ENCODE results near the gene ADGRA3.
A peak's percentile ranks its signal among the peaks of the same experiment; 100 is the strongest.

Gene ADGRA3

DNA sequence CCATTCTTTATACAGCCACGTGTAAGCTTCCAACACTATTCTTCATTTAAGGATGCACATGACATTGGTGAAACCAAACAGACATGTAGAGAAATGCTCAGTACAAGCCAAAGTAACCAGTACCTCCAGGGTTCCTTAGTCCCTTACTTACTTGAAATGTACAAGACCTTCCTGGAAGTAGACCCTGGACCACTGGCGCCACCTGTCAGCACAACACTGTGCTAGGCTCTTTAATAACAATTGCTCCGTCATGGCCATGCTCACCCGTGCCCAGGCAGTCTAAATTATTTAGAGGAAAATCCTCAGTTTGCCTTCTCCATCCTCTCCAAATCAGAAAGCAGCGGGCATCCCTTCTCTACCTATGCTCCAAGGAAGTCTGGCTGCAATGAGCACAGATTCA, 52.7 kb downstream of the ADGRA3 start:
- peak; percentile 20 for DNase-seq (ENCODE audit: low read depth)
- TF ChIP-seq, protein P1, sequence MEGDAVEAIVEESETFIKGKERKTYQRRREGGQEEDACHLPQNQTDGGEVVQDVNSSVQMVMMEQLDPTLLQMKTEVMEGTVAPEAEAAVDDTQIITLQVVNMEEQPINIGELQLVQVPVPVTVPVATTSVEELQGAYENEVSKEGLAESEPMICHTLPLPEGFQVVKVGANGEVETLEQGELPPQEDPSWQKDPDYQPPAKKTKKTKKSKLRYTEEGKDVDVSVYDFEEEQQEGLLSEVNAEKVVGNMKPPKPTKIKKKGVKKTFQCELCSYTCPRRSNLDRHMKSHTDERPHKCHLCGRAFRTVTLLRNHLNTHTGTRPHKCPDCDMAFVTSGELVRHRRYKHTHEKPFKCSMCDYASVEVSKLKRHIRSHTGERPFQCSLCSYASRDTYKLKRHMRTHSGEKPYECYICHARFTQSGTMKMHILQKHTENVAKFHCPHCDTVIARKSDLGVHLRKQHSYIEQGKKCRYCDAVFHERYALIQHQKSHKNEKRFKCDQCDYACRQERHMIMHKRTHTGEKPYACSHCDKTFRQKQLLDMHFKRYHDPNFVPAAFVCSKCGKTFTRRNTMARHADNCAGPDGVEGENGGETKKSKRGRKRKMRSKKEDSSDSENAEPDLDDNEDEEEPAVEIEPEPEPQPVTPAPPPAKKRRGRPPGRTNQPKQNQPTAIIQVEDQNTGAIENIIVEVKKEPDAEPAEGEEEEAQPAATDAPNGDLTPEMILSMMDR (IDR thresholded peaks at IDR 0.05; ENCODE audit: insufficient read depth, low read depth, low read length, missing control alignments) = no peak
- no peak overlapping the region for H3K4me3 ChIP-seq (ENCODE audit: low read depth, low read length)

DNA sequence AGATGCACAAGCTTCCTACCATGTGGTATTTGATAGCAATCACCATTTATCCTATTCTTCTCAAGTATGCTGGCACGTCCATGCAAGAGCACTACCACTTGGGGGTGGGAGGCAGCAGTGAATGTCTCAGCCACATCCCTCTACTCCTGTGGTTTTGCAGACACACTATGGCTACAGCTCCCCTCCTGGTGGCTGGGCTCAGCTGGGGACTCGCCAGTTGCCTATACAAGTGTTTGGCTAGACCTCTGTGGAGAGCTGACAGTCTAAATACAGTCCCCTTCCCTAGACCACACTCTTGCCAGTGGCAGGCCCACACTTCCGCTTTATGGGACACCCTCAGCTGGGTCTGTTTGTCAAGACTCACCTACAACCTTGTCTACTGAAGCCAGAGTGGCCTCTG, 53.2 kb downstream of the ADGRA3 start:
- peak; percentile 28 for DNase-seq (ENCODE audit: low read depth)
- no peak overlapping the region for H3K4me3 ChIP-seq (ENCODE audit: low read depth, low read length)
- TF ChIP-seq, protein P1 (IDR thresholded peaks at IDR 0.05; ENCODE audit: insufficient read depth, low read depth, low read length, missing control alignments) = no peak

DNA sequence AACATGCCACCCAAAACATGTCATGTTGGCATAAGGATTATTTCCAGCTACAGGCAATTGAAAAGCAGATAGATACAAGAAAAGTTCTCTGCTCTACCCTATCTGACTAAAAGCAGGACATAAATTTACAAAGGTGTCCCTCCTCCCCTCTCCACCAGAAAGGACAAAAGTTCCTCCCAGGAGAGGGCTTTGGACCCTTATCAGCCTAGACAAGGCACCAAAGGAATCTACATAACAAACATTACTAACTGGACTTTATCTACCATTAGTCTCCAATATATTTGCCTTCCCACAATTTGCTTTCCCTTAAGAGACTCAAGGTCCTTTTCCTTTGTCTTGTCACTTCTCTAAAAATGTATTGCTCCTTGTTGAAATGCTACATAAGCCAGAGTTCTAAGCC, 55.6 kb downstream of the ADGRA3 start:
- H3K4me3 ChIP-seq (ENCODE audit: low read depth, low read length) = no peak overlapping the region
- no peak for DNase-seq (ENCODE audit: low read depth)
- TF ChIP-seq, protein P1 (IDR thresholded peaks at IDR 0.05; ENCODE audit: insufficient read depth, low read depth, low read length, missing control alignments) = no peak

DNA sequence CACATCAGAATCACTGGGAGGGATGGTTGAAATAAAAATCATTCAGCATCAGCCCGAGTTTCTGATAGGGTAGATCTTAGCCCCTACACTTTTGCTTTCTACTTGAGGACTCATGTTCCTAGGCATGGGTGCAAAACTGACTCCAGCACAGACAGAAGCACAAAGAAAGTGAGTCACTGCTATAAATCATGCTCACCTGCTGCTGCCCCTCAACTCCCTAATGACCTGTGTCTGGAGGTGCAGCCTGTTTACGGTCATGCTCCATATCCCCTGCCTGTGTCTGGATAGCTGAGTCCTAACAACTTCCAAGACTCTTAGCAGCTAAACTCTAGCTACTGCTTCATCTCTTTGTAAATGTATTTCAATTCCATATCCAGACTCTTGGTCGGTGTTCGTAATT, 57.8 kb downstream of the ADGRA3 start:
- TF ChIP-seq, protein P1 (IDR thresholded peaks at IDR 0.05; ENCODE audit: insufficient read depth, low read depth, low read length, missing control alignments) = no peak
- no peak overlapping the region for H3K4me3 ChIP-seq (ENCODE audit: low read depth, low read length)
- DNase-seq (ENCODE audit: low read depth) = no peak

DNA sequence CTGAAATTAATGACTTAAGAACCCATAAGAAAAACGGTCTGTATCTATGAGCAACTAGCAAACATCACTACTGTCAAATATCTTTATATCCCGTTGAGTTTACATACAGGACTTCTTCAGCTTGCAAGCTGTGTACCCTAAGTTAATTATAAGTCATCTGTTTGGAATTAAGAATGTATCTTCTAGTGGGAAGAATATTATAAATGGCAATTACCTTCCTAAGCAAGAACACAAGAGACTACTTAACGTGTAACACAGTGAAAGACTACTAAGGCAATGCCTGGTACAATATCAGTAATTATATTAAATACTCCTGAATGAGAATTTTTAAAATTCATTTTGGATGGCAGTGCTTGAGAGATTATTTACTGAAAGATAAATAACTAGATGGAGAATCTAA, 58.5 kb downstream of the ADGRA3 start:
- TF ChIP-seq, protein P1 (IDR thresholded peaks at IDR 0.05; ENCODE audit: insufficient read depth, low read depth, low read length, missing control alignments) = no peak
- DNase-seq (ENCODE audit: low read depth) = no peak
- no peak overlapping the region for H3K4me3 ChIP-seq (ENCODE audit: low read depth, low read length)

DNA sequence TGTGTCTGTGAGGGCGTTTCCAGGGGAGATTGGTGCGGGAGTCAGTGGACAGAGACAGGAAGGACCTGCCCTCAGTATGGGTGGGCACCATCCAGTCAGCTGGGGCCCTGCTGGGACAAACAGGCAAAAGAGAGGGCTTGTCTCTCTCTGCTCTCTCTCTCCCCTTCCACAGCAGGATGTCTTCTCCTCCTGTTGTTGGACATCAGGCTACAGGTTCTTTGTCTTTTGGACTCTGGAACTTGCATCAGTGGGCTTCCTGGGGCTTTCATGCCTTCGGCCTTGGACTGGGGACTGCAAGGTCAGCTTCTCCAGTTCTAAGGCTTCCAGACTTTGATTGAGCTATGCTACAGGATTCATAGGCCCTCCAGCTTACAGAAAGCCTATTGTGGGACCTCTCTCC, 59.6 kb downstream of the ADGRA3 start:
- no peak overlapping the region for H3K4me3 ChIP-seq (ENCODE audit: low read depth, low read length)
- TF ChIP-seq, protein P1 (IDR thresholded peaks at IDR 0.05; ENCODE audit: insufficient read depth, low read depth, low read length, missing control alignments) = no peak
- no peak for DNase-seq (ENCODE audit: low read depth)

DNA sequence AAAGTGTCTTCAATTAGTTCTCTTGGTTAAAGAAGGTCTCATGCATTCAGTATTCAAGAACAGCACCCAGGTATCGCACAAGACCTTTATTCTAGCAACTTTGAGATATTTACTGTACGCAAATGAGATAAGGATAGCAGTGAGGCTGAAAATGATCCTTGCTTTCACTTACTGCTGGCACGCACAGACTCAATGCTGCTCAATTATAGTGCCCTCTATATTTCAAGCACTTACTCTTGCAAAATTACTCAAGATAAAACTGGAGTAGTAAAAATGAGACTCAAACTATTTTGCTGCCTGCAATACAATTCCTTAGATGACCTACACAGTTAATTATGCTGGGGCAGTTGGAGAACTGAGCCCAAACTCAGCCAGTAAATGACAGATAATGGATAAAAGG, 60.9 kb downstream of the ADGRA3 start:
- no peak for DNase-seq (ENCODE audit: low read depth)
- TF ChIP-seq, protein P1 (IDR thresholded peaks at IDR 0.05; ENCODE audit: insufficient read depth, low read depth, low read length, missing control alignments) = no peak

More for the DNA sequence above, 60.9 kb downstream of the ADGRA3 start:
- no peak overlapping the region for H3K4me3 ChIP-seq (ENCODE audit: low read depth, low read length)
